Loucy (cell line): ENCODE data around the gene TSEN2.

Experiments used
- H2AFZ ChIP-seq: fragments of 200-600 bp; sonication (generic); 2 replicates; pipeline ENCODE4 v1.6.0; 2016; ENCODE audit warnings: antibody characterized with exemption, mild to moderate bottlenecking, low read length, moderate library complexity
- H3F3A ChIP-seq: fragments of 200-600 bp; 2 replicates; pipeline ENCODE4 v1.6.0; 2016; ENCODE audit warnings: antibody characterized with exemption, low read depth, mild to moderate bottlenecking
- H3K27me3 ChIP-seq: fragments of 200-600 bp; sonication (generic); 2 replicates; pipeline ENCODE4 v1.6.1; 2014; ENCODE audit warnings: low read length, mild to moderate bottlenecking; ENCODE audit not compliant: insufficient read depth, poor library complexity, severe bottlenecking
- H3K36me3 ChIP-seq: fragments of 200-600 bp; sonication (generic); 2 replicates; pipeline ENCODE4 v1.6.1; 2016; ENCODE audit warnings: low read length; ENCODE audit not compliant: insufficient read depth
- H3K4me1 ChIP-seq: fragments of 200-600 bp; sonication (generic); 2 replicates; pipeline ENCODE4 v1.5.1; 2014; ENCODE audit warnings: low read length, mild to moderate bottlenecking; ENCODE audit not compliant: insufficient read depth, poor library complexity, severe bottlenecking
- H3K4me2 ChIP-seq: fragments of 200-600 bp; sonication (generic); 2 replicates; pipeline ENCODE4 v1.6.0; 2014; ENCODE audit warnings: antibody characterized with exemption, low read length, low read depth, mild to moderate bottlenecking; ENCODE audit not compliant: poor library complexity, severe bottlenecking
- H3K4me3 ChIP-seq: fragments of 200-600 bp; sonication (generic); 2 replicates; pipeline ENCODE4 v1.5.1; 2014; ENCODE audit warnings: low read length, mild to moderate bottlenecking, mixed read lengths; ENCODE audit not compliant: poor library complexity, severe bottlenecking
- H3K79me2 ChIP-seq: fragments of 200-600 bp; sonication (generic); 2 replicates; pipeline ENCODE4 v1.6.1; 2014; ENCODE audit warnings: low read length; ENCODE audit not compliant: insufficient read depth
- H3K9ac ChIP-seq: fragments of 200-600 bp; sonication (generic); 2 replicates; pipeline ENCODE4 v1.6.0; 2014; ENCODE audit warnings: mild to moderate bottlenecking, low read depth, low read length, moderate library complexity; ENCODE audit not compliant: poor library complexity, severe bottlenecking
- H3K9me2 ChIP-seq: fragments of 200-600 bp; sonication (generic); replicated peaks from 2 replicates; pipeline ENCODE4 v1.6.1; 2016; ENCODE audit warnings: low read depth, low read length, mixed read lengths
- H3K9me3 ChIP-seq: fragments of 200-600 bp; sonication (generic); 2 replicates; pipeline ENCODE4 v1.6.1; 2014; ENCODE audit warnings: mild to moderate bottlenecking, antibody characterized with exemption, low read length, low read depth; ENCODE audit not compliant: insufficient read depth
- H4K20me1 ChIP-seq: fragments of 200-600 bp; sonication (generic); 2 replicates; pipeline ENCODE4 v1.6.0; 2014; ENCODE audit warnings: antibody characterized with exemption, low read length, mild to moderate bottlenecking; ENCODE audit not compliant: insufficient read depth, poor library complexity, severe bottlenecking
- EZH2phosphoT487 ChIP-seq: fragments of 200-600 bp; IDR thresholded peaks from 2 replicates; pipeline ENCODE4 v1.6.1; 2018; ENCODE audit warnings: antibody characterized with exemption, mild to moderate bottlenecking, moderate library complexity, borderline replicate concordance
- TF ChIP-seq, protein P1 (sequence below): fragments of 200-600 bp; sonication (generic); conservative IDR thresholded peaks from 2 replicates; pipeline ENCODE4 v1.5.1; 2014; ENCODE audit warnings: mild to moderate bottlenecking, antibody characterized with exemption, low read length

The TSEN2 gene

DNA sequence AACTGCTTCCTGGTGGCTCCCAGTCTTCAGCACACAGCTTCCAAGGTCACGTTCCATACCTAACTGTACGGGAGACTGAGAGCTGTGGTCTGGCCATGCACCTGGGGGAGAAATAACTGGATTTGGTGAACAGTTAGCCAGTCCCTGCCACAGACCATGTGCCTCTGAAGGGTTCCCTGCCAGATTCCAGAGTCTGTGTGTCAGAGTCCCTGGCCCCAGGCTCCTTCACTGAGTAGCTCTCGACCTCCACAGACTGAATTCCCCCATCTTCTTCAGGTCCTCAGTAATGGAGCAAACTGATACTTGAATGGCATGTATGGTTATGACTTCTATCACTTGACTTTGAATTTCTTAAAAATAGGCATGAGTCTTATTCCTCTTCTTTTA is 43.5 kb downstream of the TSEN2 start:
- Histone ChIP-seq H3F3A (no peaks in the 10 kb centered on the region), H2AFZ (no peak overlapping the region), H3K79me2 (no peaks in the 10 kb centered on the region), H3K27me3 (no peaks in the 10 kb centered on the region), H3K9me3 (no peaks in the 10 kb centered on the region), H4K20me1 (no peaks in the 10 kb centered on the region), H3K4me2 (no peak overlapping the region), H3K4me3 (no peak overlapping the region), H3K36me3 (no peaks in the 10 kb centered on the region; the same call in 1 of the 2 replicates), H3K9me2 (no peaks in the 10 kb centered on the region), H3K4me1 (no peaks in the 10 kb centered on the region), H3K9ac (no peak overlapping the region)
- no peak for TF ChIP-seq EZH2phosphoT487
- TF ChIP-seq, protein P1, sequence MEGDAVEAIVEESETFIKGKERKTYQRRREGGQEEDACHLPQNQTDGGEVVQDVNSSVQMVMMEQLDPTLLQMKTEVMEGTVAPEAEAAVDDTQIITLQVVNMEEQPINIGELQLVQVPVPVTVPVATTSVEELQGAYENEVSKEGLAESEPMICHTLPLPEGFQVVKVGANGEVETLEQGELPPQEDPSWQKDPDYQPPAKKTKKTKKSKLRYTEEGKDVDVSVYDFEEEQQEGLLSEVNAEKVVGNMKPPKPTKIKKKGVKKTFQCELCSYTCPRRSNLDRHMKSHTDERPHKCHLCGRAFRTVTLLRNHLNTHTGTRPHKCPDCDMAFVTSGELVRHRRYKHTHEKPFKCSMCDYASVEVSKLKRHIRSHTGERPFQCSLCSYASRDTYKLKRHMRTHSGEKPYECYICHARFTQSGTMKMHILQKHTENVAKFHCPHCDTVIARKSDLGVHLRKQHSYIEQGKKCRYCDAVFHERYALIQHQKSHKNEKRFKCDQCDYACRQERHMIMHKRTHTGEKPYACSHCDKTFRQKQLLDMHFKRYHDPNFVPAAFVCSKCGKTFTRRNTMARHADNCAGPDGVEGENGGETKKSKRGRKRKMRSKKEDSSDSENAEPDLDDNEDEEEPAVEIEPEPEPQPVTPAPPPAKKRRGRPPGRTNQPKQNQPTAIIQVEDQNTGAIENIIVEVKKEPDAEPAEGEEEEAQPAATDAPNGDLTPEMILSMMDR, result no peak

- H3K9me3 ChIP-seq, result no peaks in the 10 kb centered on the region
- no peaks in the 10 kb centered on the region; the same call in 1 of the 2 replicates for H3K36me3 ChIP-seq
- H3K79me2 ChIP-seq, result no peaks in the 10 kb centered on the region
- no peak for TF ChIP-seq EZH2phosphoT487
- TF ChIP-seq, protein P1, result no peak
- no peaks in the 10 kb centered on the region for H4K20me1 ChIP-seq
- H3K4me2 ChIP-seq, result no peak overlapping the region
- no peaks in the 10 kb centered on the region for H3F3A ChIP-seq
- no peaks in the 10 kb centered on the region for H3K9me2 ChIP-seq
- H2AFZ ChIP-seq, result no peak overlapping the region
- H3K9ac ChIP-seq, result no peak overlapping the region
- H3K27me3 ChIP-seq, result no peaks in the 10 kb centered on the region
- no peaks in the 10 kb centered on the region for H3K4me1 ChIP-seq
- H3K4me3 ChIP-seq, result no peak overlapping the region
Measured at GRCh38 chr3:12532182-12532581, 47.9 kb downstream of the TSEN2 start.

DNA sequence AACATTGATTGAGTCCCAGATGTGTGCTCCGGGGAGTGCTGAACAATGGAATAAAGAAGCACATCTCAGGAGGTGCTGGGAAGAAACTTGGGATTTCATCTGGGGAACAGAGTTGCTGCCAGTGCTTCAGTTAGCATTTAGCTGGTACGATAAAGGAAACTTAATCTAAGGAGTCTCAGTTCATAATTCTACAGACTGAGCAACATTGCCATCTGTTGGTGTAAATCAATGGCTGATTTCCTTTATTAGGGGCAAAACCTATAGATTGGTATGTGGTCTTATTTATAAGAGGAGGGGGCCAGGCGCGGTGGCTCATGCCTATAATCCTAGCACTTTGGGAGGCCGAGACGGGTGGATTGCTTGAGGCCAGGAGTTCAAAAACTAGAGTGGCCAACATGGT is 52.1 kb downstream of the TSEN2 start:
- Histone ChIP-seq H3K4me3 (no peak overlapping the region), H3F3A (no peaks in the 10 kb centered on the region), H3K9me2 (no peaks in the 10 kb centered on the region), H3K27me3 (no peaks in the 10 kb centered on the region), H3K9ac (no peak overlapping the region), H4K20me1 (no peaks in the 10 kb centered on the region), H3K9me3 (no peaks in the 10 kb centered on the region), H3K79me2 (no peaks in the 10 kb centered on the region), H2AFZ (no peak overlapping the region), H3K4me1 (no peaks in the 10 kb centered on the region), H3K4me2 (no peak overlapping the region), H3K36me3 (no peaks in the 10 kb centered on the region; the same call in 1 of the 2 replicates)
- TF ChIP-seq, protein P1, result peak; percentile 45
- TF ChIP-seq EZH2phosphoT487, result no peak
